MCF 10A (cell line): Measurements from ENCODE around the gene KRTAP10-8. TPM values are rescaled to one million over a fixed set of nuclear protein-coding genes. Genes with fewer than 3 reads are reported as not detected.
"Not testable (repeated sequence)": the region's sequence is repeated elsewhere in the genome, so short reads cannot be mapped to it uniquely, and the experiment has no call there.

Experiments
- BruUV-seq: library from RNA; stranded (reverse); fragments of 400-500 nt; replicated peaks from 2 replicates; lab custom pipeline; 2021; lab: Mats Ljungman, UMichigan
- CTCF ChIA-PET: fragments of 300-600 bp; sonication (Branson Sonifier 250); formaldehyde crosslinking; extraction: SDS; loops from one replicate; lab custom pipeline; 2021; ENCODE audit warnings: antibody characterized with exemption, inconsistent platforms; lab: Yijun Ruan, JAX
- POLR2A ChIA-PET: fragments of 300-600, 350-650 bp; sonication (Branson Sonifier 250); formaldehyde crosslinking; extraction: SDS; loops from one replicate; lab custom pipeline; 2020; ENCODE audit warnings: antibody characterized with exemption, inconsistent platforms; lab: Yijun Ruan, JAX
- DNase-seq: peaks from one replicate; pipeline ENCODE4 v3.0.0-alpha.2; 2018; ENCODE audit not compliant: unreplicated experiment
- H3K27ac Mint-ChIP-seq: one replicate; pipeline ENCODE4 v1.8.0; 2022; ENCODE audit warnings: mild to moderate bottlenecking, low read depth, mixed read lengths; ENCODE audit not compliant: unreplicated experiment
- H3K27me3 Mint-ChIP-seq: one replicate; pipeline ENCODE4 v1.8.0; 2022; ENCODE audit warnings: mixed read lengths; ENCODE audit not compliant: insufficient read depth, unreplicated experiment
- H3K36me3 Mint-ChIP-seq: one replicate; pipeline ENCODE4 v1.8.0; 2022; ENCODE audit warnings: mild to moderate bottlenecking, moderate library complexity, mixed read lengths; ENCODE audit not compliant: insufficient read depth, unreplicated experiment
- H3K4me1 Mint-ChIP-seq: one replicate; pipeline ENCODE4 v1.8.0; 2022; ENCODE audit warnings: mixed read lengths; ENCODE audit not compliant: insufficient read depth, unreplicated experiment
- H3K4me3 Mint-ChIP-seq: one replicate; pipeline ENCODE4 v1.8.0; 2022; ENCODE audit warnings: mild to moderate bottlenecking, moderate library complexity, mixed read lengths; ENCODE audit not compliant: unreplicated experiment
- H3K9me3 Mint-ChIP-seq: one replicate; pipeline ENCODE4 v1.8.0; 2022; ENCODE audit warnings: mixed read lengths; ENCODE audit not compliant: unreplicated experiment
- intact Hi-C: fragments of 100-400 bp; cut with micrococcal nuclease; formaldehyde crosslinking; loops from 2 replicates; pipeline ENCODE4 v1.14.1; 2022
- total RNA-seq: library from RNA; stranded (reverse); gene quantifications from 2 replicates; pipeline ENCODE4 v1.2.3, GENCODE V29; 2022
- TF ChIP-seq, protein P1 (sequence below): fragments of 200-600 bp; IDR thresholded peaks from one replicate; pipeline ENCODE4 v1.8.0; 2022; ENCODE audit warnings: antibody characterized with exemption, mild to moderate bottlenecking; ENCODE audit not compliant: unreplicated experiment

Gene KRTAP10-8
- total RNA-seq, 1 experiment from 2014 or later: not detected

DNA sequence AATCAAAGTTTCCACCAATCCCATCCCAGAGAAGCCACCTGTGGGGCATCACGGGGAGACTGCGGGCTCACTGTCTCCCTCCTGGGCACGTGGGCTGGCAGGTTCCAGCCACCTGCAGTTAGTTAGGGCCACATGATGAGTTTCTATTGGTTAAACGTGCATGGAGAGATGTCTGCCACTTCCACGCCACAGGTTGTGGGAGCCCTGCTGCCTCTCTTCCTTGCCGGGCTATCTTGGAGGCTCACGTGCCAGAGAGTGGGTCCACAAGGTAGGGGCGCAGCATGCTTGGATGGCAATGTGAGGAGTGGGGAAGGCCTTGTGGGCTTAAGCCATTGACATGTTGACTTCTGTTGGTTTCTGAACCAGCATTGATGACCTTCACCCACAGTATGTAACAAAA lies 8.0 kb upstream of the KRTAP10-8 start:
- H3K27ac Mint-ChIP-seq: no peak overlapping the region
- DNase-seq: no peak
- BruUV-seq: no TSS peak
- TF ChIP-seq, protein P1, sequence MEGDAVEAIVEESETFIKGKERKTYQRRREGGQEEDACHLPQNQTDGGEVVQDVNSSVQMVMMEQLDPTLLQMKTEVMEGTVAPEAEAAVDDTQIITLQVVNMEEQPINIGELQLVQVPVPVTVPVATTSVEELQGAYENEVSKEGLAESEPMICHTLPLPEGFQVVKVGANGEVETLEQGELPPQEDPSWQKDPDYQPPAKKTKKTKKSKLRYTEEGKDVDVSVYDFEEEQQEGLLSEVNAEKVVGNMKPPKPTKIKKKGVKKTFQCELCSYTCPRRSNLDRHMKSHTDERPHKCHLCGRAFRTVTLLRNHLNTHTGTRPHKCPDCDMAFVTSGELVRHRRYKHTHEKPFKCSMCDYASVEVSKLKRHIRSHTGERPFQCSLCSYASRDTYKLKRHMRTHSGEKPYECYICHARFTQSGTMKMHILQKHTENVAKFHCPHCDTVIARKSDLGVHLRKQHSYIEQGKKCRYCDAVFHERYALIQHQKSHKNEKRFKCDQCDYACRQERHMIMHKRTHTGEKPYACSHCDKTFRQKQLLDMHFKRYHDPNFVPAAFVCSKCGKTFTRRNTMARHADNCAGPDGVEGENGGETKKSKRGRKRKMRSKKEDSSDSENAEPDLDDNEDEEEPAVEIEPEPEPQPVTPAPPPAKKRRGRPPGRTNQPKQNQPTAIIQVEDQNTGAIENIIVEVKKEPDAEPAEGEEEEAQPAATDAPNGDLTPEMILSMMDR: no peak
- peaks cover 66% of the 10 kb centered on the region for H3K27me3 Mint-ChIP-seq
- H3K9me3 Mint-ChIP-seq: peaks cover 5% of the 10 kb centered on the region
- ChIA-PET POLR2A (no interaction called here), CTCF (no interaction called here)
- peaks cover 5% of the 10 kb centered on the region for H3K36me3 Mint-ChIP-seq
- no peak overlapping the region for H3K4me3 Mint-ChIP-seq
- intact Hi-C loops: no loop called here
- no peaks in the 10 kb centered on the region for H3K4me1 Mint-ChIP-seq

DNA sequence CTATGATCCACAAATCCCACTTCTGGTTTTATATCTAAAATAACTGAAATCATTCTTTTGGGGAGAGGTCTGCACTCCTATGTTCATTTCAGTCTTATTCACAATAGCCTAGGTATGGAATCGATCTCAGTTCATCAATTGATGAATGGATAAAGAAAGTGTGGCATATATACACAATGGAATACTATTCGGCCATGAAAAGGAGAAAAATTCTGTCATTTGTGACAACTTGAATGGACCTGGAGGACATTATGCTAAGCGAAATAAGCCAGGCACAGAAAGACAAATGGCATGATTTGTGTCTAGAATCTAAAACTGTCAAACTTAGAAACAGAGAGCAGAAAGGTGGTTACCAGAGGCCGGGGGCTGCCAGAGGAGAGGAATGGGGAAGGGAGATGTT lies 5.4 kb upstream of the KRTAP10-8 start:
- no peak overlapping the region for H3K4me3 Mint-ChIP-seq
- intact Hi-C loops: no loop called here
- DNase-seq: no peak
- H3K9me3 Mint-ChIP-seq: peaks cover 17% of the 10 kb centered on the region
- H3K27me3 Mint-ChIP-seq: peaks cover 70% of the 10 kb centered on the region
- CTCF ChIA-PET: no interaction called here
- H3K36me3 Mint-ChIP-seq: peaks cover 5% of the 10 kb centered on the region
- no peaks in the 10 kb centered on the region for H3K4me1 Mint-ChIP-seq
- TF ChIP-seq, protein P1: no peak
- no TSS peak for BruUV-seq
- POLR2A ChIA-PET: no interaction called here
- no peak overlapping the region for H3K27ac Mint-ChIP-seq

DNA sequence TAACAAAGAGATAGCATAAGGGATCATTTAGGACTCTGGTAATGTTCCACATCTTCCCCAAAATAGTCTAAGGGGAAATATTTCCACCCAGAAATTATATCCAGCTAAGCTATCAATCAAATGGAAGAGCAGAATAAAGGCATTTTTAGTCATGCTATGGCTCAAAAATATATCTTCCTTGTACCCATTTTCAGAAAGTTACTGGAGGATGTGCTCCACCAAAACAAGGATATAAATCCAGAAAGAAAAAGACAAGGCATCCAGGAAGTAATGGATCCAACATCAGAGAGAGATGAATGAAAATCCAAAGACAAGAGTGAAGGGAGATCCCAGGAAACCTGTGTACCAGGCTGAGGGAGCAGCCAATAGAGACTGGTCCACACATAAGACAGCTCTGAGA lies 2.7 kb upstream of the KRTAP10-8 start:
- intact Hi-C loops: no loop called here
- ChIA-PET CTCF (no interaction called here), POLR2A (no interaction called here)
- no TSS peak for BruUV-seq
- DNase-seq: no peak
- Mint-ChIP-seq H3K4me3 (no peak overlapping the region), H3K27ac (no peak overlapping the region), H3K36me3 (peaks cover under 1% of the 10 kb centered on the region), H3K27me3 (peaks cover 69% of the 10 kb centered on the region), H3K9me3 (peaks cover 25% of the 10 kb centered on the region), H3K4me1 (no peaks in the 10 kb centered on the region)
- TF ChIP-seq, protein P1: no peak

DNA sequence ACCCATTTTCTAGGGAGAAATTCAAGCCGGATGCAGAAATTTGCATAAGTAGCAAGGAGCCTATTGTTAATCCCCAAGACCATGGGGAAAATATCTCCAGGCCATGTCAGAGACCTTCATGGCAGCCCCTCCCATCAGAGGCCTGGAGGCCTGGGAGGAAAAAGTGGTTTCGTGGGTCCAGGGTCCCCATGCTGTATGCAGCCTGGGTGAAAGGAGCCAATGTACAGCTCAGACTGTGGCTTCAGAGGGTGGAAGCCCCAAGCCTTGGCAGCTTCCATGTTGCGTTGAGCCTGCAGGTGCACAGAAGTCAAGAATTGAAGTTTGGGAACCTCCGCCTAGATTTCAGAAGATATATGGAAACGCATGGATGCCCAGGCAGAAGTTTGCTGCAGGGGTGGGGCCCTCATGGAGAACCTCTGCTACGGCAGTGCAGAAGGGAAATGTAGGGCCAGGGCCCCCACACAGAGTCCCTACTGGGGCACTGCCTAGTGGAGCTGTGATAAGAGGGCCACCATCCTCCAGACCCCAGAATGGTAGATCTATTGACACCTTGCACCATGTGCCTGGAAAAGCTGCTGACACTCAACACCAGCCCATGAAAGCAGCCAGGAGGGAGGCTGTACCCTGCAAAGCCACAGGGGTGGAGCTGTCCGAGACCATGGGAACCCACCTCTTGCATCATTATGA lies 1.6 kb upstream of the KRTAP10-8 start:
- Mint-ChIP-seq H3K9me3 (peaks cover 25% of the 10 kb centered on the region), H3K27me3 (peaks cover 69% of the 10 kb centered on the region)
- H3K4me3 Mint-ChIP-seq, H3K27ac Mint-ChIP-seq, BruUV-seq, DNase-seq, CTCF ChIA-PET, intact Hi-C loops, H3K36me3 Mint-ChIP-seq, H3K4me1 Mint-ChIP-seq: not testable (repeated sequence)
- POLR2A ChIA-PET: interaction anchor here (0.7 kb wide), 1 partner anchor 26 kb away, joined by 3 read pairs; no protein-coding TSS in a partner anchor
